SK-N-SH treated with all-trans-retinoic acid at 6 μM for 48 hours (cell line): ENCODE data around the gene CRYAA.

Source experiments
- BACH2 ChIP-seq: fragments of 250-450 bp; sonication (Bioruptor Pico); IDR thresholded peaks from 2 replicates; pipeline ENCODE4 v1.9.0; 2021; ENCODE audit warnings: mild to moderate bottlenecking, borderline replicate concordance
- GLIS3 ChIP-seq: fragments of 250-450 bp; sonication (Bioruptor Pico); IDR thresholded peaks from 2 replicates; pipeline ENCODE4 v1.5.0; 2020; ENCODE audit warnings: mild to moderate bottlenecking, moderate library complexity
- RARB ChIP-seq: fragments of 250-450 bp; sonication (Bioruptor Pico); IDR thresholded peaks from 2 replicates; pipeline ENCODE4 v1.8.0; 2021; ENCODE audit warnings: mild to moderate bottlenecking, moderate library complexity
- SNAI2 ChIP-seq: fragments of 250-450 bp; sonication (Bioruptor Pico); IDR thresholded peaks from 2 replicates; pipeline ENCODE4 v1.5.0; 2020; ENCODE audit warnings: mild to moderate bottlenecking, moderate library complexity
- ZC3H10 ChIP-seq: fragments of 250-450 bp; sonication (Bioruptor Pico); IDR thresholded peaks from 2 replicates; pipeline ENCODE4 v1.5.1; 2021; ENCODE audit warnings: mild to moderate bottlenecking, moderate library complexity
- ZFP3 ChIP-seq: fragments of 250-450 bp; sonication (Bioruptor Pico); IDR thresholded peaks from 2 replicates; pipeline ENCODE4 v1.5.0; 2020; ENCODE audit warnings: mild to moderate bottlenecking, moderate library complexity
- ZFP30 ChIP-seq: fragments of 450-650 bp; formaldehyde crosslinking; IDR thresholded peaks from 2 replicates; pipeline ENCODE4 v1.5.0; 2022; ENCODE audit warnings: mild to moderate bottlenecking, moderate library complexity
- ZNF70 ChIP-seq: fragments of 450-650 bp; formaldehyde crosslinking; IDR thresholded peaks from 2 replicates; pipeline ENCODE4 v1.5.0; 2020; ENCODE audit warnings: mild to moderate bottlenecking, moderate library complexity
- ZNF8 ChIP-seq: fragments of 450-650 bp; formaldehyde crosslinking; IDR thresholded peaks from 2 replicates; pipeline ENCODE4 v1.5.0; 2020; ENCODE audit warnings: mild to moderate bottlenecking, moderate library complexity
- TF ChIP-seq, protein P1 (sequence below): fragments of 250-450 bp; sonication (Bioruptor Pico); IDR thresholded peaks from 2 replicates; pipeline ENCODE4 v1.8.0; 2021; ENCODE audit warnings: low read depth, mild to moderate bottlenecking, moderate library complexity, borderline replicate concordance
- TF ChIP-seq, protein P2 (sequence below): fragments of 250-450 bp; sonication (Bioruptor Pico); IDR thresholded peaks from 2 replicates; pipeline ENCODE4 v1.5.0; 2020; ENCODE audit warnings: mild to moderate bottlenecking, moderate library complexity
- TF ChIP-seq, protein P3 (sequence below): fragments of 250-450 bp; sonication (Bioruptor Pico); IDR thresholded peaks from 2 replicates; pipeline ENCODE4 v1.5.1; 2020; ENCODE audit warnings: low read depth, mild to moderate bottlenecking, moderate library complexity

DNA sequence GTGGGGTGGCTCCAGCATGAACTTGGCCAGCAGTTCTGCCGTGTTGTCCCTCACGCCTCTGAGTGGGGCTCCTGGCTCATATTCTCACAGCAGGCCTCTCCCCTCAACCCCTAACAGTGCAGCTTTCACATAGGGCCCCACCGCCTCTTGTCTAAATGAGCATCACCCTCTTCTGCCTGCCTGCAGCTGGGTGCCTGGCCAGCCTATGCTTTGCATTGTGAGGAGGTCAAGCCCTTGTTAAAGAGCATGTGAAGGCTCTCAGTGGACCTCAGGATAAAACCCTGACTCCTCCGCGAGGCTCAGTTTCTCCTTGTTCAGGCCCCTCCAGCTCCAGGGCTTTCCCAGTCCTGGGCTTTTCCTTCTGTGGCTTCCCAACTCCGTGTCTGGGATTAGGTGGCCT lies 34.8 kb downstream of the CRYAA start:
- TF ChIP-seq RARB (no peak), ZFP30 (CRISPR knock-in tag) (no peak), ZC3H10 (CRISPR knock-in tag) (no peak), ZFP3 (CRISPR knock-in tag) (no peak), ZNF70 (CRISPR knock-in tag) (no peak), ZNF8 (no peak), BACH2 (CRISPR knock-in tag) (no peak), GLIS3 (CRISPR knock-in tag) (no peak), SNAI2 (CRISPR knock-in tag) (no peak)
- TF ChIP-seq, protein P1, sequence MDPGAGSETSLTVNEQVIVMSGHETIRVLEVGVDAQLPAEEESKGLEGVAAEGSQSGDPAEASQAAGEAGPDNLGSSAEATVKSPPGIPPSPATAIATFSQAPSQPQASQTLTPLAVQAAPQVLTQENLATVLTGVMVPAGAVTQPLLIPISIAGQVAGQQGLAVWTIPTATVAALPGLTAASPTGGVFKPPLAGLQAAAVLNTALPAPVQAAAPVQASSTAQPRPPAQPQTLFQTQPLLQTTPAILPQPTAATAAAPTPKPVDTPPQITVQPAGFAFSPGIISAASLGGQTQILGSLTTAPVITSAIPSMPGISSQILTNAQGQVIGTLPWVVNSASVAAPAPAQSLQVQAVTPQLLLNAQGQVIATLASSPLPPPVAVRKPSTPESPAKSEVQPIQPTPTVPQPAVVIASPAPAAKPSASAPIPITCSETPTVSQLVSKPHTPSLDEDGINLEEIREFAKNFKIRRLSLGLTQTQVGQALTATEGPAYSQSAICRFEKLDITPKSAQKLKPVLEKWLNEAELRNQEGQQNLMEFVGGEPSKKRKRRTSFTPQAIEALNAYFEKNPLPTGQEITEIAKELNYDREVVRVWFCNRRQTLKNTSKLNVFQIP: no peak
- TF ChIP-seq, protein P2, sequence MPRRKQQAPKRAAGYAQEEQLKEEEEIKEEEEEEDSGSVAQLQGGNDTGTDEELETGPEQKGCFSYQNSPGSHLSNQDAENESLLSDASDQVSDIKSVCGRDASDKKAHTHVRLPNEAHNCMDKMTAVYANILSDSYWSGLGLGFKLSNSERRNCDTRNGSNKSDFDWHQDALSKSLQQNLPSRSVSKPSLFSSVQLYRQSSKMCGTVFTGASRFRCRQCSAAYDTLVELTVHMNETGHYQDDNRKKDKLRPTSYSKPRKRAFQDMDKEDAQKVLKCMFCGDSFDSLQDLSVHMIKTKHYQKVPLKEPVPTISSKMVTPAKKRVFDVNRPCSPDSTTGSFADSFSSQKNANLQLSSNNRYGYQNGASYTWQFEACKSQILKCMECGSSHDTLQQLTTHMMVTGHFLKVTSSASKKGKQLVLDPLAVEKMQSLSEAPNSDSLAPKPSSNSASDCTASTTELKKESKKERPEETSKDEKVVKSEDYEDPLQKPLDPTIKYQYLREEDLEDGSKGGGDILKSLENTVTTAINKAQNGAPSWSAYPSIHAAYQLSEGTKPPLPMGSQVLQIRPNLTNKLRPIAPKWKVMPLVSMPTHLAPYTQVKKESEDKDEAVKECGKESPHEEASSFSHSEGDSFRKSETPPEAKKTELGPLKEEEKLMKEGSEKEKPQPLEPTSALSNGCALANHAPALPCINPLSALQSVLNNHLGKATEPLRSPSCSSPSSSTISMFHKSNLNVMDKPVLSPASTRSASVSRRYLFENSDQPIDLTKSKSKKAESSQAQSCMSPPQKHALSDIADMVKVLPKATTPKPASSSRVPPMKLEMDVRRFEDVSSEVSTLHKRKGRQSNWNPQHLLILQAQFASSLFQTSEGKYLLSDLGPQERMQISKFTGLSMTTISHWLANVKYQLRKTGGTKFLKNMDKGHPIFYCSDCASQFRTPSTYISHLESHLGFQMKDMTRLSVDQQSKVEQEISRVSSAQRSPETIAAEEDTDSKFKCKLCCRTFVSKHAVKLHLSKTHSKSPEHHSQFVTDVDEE (CRISPR knock-in tag): no peak
- TF ChIP-seq, protein P3, sequence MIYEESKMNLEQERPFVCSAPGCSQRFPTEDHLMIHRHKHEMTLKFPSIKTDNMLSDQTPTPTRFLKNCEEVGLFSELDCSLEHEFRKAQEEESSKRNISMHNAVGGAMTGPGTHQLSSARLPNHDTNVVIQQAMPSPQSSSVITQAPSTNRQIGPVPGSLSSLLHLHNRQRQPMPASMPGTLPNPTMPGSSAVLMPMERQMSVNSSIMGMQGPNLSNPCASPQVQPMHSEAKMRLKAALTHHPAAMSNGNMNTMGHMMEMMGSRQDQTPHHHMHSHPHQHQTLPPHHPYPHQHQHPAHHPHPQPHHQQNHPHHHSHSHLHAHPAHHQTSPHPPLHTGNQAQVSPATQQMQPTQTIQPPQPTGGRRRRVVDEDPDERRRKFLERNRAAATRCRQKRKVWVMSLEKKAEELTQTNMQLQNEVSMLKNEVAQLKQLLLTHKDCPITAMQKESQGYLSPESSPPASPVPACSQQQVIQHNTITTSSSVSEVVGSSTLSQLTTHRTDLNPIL (CRISPR knock-in tag): no peak
